Stomach (tissue), 4 donors: ENCODE data around the gene HDAC9.

Experiments
- POLR2A ChIP-seq, 4 donors: fragments of 450-650 bp; IDR thresholded peaks; one replicate each; pipeline ENCODE4 v1.6.1; 2016; ENCODE audit warnings: antibody characterized with exemption in 4 of 4, control low read depth in 2 of 4, mild to moderate bottlenecking in 1 of 4, moderate library complexity in 1 of 4
- POLR2AphosphoS5 ChIP-seq, 3 donors: sonication (generic); formaldehyde crosslinking; IDR thresholded peaks; one replicate each; pipeline ENCODE4 v1.6.1; 2016; ENCODE audit warnings: antibody characterized with exemption in 3 of 3
- TF ChIP-seq, protein P1 (sequence below), 7 experiments: fragments of 450-650 bp in 4 of 7; fragments of 200-600 bp in 3 of 7; sonication (generic) in 3 of 7; IDR thresholded peaks; one replicate each; pipeline ENCODE4 v1.5.1; 2016 to 2019; ENCODE audit warnings: antibody characterized with exemption in 7 of 7, control low read depth in 2 of 7, mild to moderate bottlenecking in 1 of 7

DNA sequence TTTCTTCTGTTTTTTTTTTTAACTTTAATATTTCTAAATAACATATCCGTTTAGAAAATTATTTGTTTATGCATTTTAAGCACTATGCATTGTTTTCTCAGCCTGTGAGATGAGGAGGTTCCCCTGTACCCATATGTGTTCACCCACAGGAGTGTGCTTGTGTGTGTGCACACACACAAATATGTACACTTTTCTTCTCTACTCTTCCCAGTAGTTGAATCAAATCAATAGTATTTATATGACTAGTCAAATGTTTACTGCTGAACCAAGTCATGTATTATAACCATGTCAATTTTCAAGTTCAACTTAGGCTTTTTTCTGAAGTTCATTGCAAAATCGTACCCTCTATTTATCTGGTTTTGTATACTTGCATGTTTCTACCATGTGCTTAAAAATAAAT lies 37.3 kb downstream of the HDAC9 start:
- TF ChIP-seq, protein P1, sequence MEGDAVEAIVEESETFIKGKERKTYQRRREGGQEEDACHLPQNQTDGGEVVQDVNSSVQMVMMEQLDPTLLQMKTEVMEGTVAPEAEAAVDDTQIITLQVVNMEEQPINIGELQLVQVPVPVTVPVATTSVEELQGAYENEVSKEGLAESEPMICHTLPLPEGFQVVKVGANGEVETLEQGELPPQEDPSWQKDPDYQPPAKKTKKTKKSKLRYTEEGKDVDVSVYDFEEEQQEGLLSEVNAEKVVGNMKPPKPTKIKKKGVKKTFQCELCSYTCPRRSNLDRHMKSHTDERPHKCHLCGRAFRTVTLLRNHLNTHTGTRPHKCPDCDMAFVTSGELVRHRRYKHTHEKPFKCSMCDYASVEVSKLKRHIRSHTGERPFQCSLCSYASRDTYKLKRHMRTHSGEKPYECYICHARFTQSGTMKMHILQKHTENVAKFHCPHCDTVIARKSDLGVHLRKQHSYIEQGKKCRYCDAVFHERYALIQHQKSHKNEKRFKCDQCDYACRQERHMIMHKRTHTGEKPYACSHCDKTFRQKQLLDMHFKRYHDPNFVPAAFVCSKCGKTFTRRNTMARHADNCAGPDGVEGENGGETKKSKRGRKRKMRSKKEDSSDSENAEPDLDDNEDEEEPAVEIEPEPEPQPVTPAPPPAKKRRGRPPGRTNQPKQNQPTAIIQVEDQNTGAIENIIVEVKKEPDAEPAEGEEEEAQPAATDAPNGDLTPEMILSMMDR (IDR thresholded peaks at IDR 0.05): no peak
- TF ChIP-seq POLR2A (IDR thresholded peaks at IDR 0.05): no peak
- no peak for TF ChIP-seq POLR2AphosphoS5 (IDR thresholded peaks at IDR 0.05)
